Measurements from ENCODE around the gene RNF31. TPM values are rescaled to one million over a fixed set of nuclear protein-coding genes. Genes with fewer than 3 reads are reported as not detected.

The RNF31 gene
- polyA plus RNA-seq, 2 of the 4 experiments (the other 2 are of a cell fraction) = 5.7 to 20.8 TPM

- POLR2A ChIA-PET = interaction anchor here (4.0 kb wide), 1 partner anchor 11 kb away, joined by 16 read pairs; the partner anchor contains the start of gene TM9SF1
- DNase-seq (ENCODE audit: low read depth in 1 of 2, low spot score in 1 of 2) = no peak
- no peak for FAIRE-seq
- CTCF ChIA-PET = interaction anchor here (0.7 to 2.4 kb wide), 7 partner anchors 9 to 225 kb away, joined by 3 to 7 read pairs (median 5); partner anchors contain the start of genes TINF2 and TM9SF1
- ATAC-seq = no peak
- Histone ChIP-seq H3K9me3 (0 out of 3 replicates have a peak, but pooled peaks cover 3% of the 10 kb centered on the region), H3K27ac (no peak overlapping the region), H3K4me2 (no peak overlapping the region), H3K4me3 (no peak overlapping the region), H3K4me1 (no peaks in the 10 kb centered on the region)
- TF ChIP-seq JUN (IDR thresholded peaks at IDR 0.05) (no peak), CBX8 (IDR thresholded peaks at IDR 0.05) (no peak), SMC3 (IDR thresholded peaks at IDR 0.05) (no peak), NFE2L2 (conservative IDR thresholded peaks at IDR 0.05; ENCODE audit: low read length) (no peak), ELK1 (IDR thresholded peaks at IDR 0.05; ENCODE audit: low read depth, low read length) (no peak), NR3C1 (IDR thresholded peaks at IDR 0.05) (no peak)
- 96% methylated on average over 11 of the region's 11 CpGs for WGBS (ENCODE audit: missing lambda C conversion rate)
Observed at GRCh38 chr14:24206260-24207103, 59.2 kb downstream of the RNF31 start.

DNA sequence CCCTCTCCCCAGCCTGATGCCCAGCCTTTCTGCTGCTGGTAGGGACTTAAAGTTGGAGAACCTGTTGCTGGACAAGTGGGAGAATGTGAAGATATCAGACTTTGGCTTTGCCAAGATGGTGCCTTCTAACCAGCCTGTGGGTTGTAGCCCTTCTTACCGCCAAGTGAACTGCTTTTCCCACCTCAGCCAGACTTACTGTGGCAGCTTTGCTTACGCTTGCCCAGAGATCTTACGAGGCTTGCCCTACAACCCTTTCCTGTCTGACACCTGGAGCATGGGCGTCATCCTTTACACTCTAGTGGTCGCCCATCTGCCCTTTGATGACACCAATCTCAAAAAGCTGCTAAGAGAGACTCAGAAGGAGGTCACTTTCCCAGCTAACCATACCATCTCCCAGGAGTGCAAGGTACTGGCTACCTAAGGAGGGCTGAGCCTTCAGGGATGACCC, 59.8 kb downstream of the RNF31 start:
- ATAC-seq (no peak), DNase-seq (ENCODE audit: low read depth in 1 of 2, low spot score in 1 of 2) (no peak), FAIRE-seq (no peak)
- peaks cover 3% of the 10 kb centered on the region; the same call in 1 of the 3 replicates for H3K4me1 ChIP-seq
- H3K4me3 ChIP-seq = no peak overlapping the region
- H3K4me2 ChIP-seq = no peak overlapping the region
- WGBS (ENCODE audit: missing lambda C conversion rate) = 92% methylated on average over 5 of the region's 5 CpGs
- CTCF ChIA-PET = interaction anchor here (0.7 to 2.4 kb wide), 4 partner anchors 11 to 98 kb away, joined by 3 to 7 read pairs (median 6); partner anchors contain the start of genes TINF2 and TM9SF1
- TF ChIP-seq MAX (IDR thresholded peaks at IDR 0.05) (no peak), RCOR1 (IDR thresholded peaks at IDR 0.05; ENCODE audit: low read depth, low read length) (no peak), JUN (IDR thresholded peaks at IDR 0.05) (no peak), CEBPB (IDR thresholded peaks at IDR 0.05) (no peak), NFE2L2 (conservative IDR thresholded peaks at IDR 0.05; ENCODE audit: low read length) (no peak), CHD4 (IDR thresholded peaks at IDR 0.05; ENCODE audit: borderline replicate concordance) (no peak), USF2 (IDR thresholded peaks at IDR 0.05) (no peak), TFCP2L1 (CRISPR knock-in tag; IDR thresholded peaks at IDR 0.05) (no peak), POLR2A (IDR thresholded peaks at IDR 0.05; ENCODE audit: low read length) (no peak)
- TF ChIP-seq, protein P1, sequence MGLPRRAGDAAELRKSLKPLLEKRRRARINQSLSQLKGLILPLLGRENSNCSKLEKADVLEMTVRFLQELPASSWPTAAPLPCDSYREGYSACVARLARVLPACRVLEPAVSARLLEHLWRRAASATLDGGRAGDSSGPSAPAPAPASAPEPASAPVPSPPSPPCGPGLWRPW (IDR thresholded peaks at IDR 0.05) = no peak
- no peak overlapping the region for H3K27ac ChIP-seq
- no peaks in the 10 kb centered on the region for H3K9me3 ChIP-seq
- POLR2A ChIA-PET = interaction anchor here (4.0 kb wide), 1 partner anchor 12 kb away, joined by 16 read pairs; the partner anchor contains the start of gene TM9SF1

GRCh38 chr14:24207625-24208024, 60.3 kb downstream of the RNF31 start:
- FAIRE-seq (no peak), ATAC-seq (no peak), DNase-seq (ENCODE audit: low read depth in 1 of 2, low spot score in 1 of 2) (no peak)
- Histone ChIP-seq H3K4me3 (no peak overlapping the region), H3K4me2 (no peak overlapping the region), H3K9me3 (no peaks in the 10 kb centered on the region), H3K27ac (no peak overlapping the region), H3K4me1 (peaks cover 5% of the 10 kb centered on the region; the same call in 1 of the 3 replicates)
- 96% methylated on average over 2 of the region's 2 CpGs for WGBS (ENCODE audit: missing lambda C conversion rate)
- ChIA-PET POLR2A (no interaction called here), CTCF (interaction anchor here (2.4 kb wide), 1 partner anchor 35 kb away, joined by 7 read pairs; the partner anchor contains the start of gene TINF2)
- TF ChIP-seq HOXB5 (CRISPR knock-in tag; IDR thresholded peaks at IDR 0.05) (no peak), NPAS2 (CRISPR knock-in tag; IDR thresholded peaks at IDR 0.05; ENCODE audit: borderline replicate concordance) (no peak), BHLHE40 (IDR thresholded peaks at IDR 0.05; ENCODE audit: low read depth, low read length) (no peak), CEBPB (IDR thresholded peaks at IDR 0.05) (no peak), POLR2A (IDR thresholded peaks at IDR 0.05; ENCODE audit: low read length) (no peak), KDM5A (IDR thresholded peaks at IDR 0.05) (no peak), CBX8 (IDR thresholded peaks at IDR 0.05) (no peak)
- TF ChIP-seq, protein P2, sequence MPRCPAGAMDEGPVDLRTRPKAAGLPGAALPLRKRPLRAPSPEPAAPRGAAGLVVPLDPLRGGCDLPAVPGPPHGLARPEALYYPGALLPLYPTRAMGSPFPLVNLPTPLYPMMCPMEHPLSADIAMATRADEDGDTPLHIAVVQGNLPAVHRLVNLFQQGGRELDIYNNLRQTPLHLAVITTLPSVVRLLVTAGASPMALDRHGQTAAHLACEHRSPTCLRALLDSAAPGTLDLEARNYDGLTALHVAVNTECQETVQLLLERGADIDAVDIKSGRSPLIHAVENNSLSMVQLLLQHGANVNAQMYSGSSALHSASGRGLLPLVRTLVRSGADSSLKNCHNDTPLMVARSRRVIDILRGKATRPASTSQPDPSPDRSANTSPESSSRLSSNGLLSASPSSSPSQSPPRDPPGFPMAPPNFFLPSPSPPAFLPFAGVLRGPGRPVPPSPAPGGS (IDR thresholded peaks at IDR 0.05) = no peak
- TF ChIP-seq, protein P3, sequence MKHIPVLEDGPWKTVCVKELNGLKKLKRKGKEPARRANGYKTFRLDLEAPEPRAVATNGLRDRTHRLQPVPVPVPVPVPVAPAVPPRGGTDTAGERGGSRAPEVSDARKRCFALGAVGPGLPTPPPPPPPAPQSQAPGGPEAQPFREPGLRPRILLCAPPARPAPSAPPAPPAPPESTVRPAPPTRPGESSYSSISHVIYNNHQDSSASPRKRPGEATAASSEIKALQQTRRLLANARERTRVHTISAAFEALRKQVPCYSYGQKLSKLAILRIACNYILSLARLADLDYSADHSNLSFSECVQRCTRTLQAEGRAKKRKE (CRISPR knock-in tag; IDR thresholded peaks at IDR 0.05; ENCODE audit: low read depth) = no peak
